SU-DHL-6 (cell line): ENCODE measurements around the gene TMEM263.

Experiments
- H2AFZ ChIP-seq: fragments of 200-600 bp; sonication (generic); 2 replicates; pipeline ENCODE4 v1.6.1; 2014; ENCODE audit warnings: low read depth, mild to moderate bottlenecking, moderate library complexity, mixed read lengths, antibody characterized with exemption, low read length; ENCODE audit not compliant: severe bottlenecking
- H3F3A ChIP-seq: fragments of 200-600 bp; shearing (Covaris generic); 2 replicates; pipeline ENCODE4 v1.6.0; 2016; ENCODE audit warnings: antibody characterized with exemption, mild to moderate bottlenecking; ENCODE audit not compliant: insufficient read depth
- H3K27ac ChIP-seq: fragments of 200-600 bp; sonication (generic); 2 replicates; pipeline ENCODE4 v1.5.1; 2016; ENCODE audit warnings: low read depth, mild to moderate bottlenecking, low read length, moderate library complexity, mixed read lengths
- H3K27me3 ChIP-seq: fragments of 200-600 bp; sonication (generic), shearing (Covaris generic); 2 replicates; pipeline ENCODE4 v1.6.0; 2014; ENCODE audit warnings: mild to moderate bottlenecking, low read length
- H3K36me3 ChIP-seq: fragments of 200-600 bp; sonication (generic); 2 replicates; pipeline ENCODE4 v1.6.1; 2014; ENCODE audit warnings: mild to moderate bottlenecking, low read length, mixed read lengths
- H3K4me2 ChIP-seq: fragments of 300-600, 200-600 bp; shearing (Covaris generic), sonication (generic); 2 replicates; pipeline ENCODE4 v1.6.0; 2014; ENCODE audit warnings: low read length, low read depth, mild to moderate bottlenecking; ENCODE audit not compliant: poor library complexity, severe bottlenecking
- H3K4me3 ChIP-seq: fragments of 200-600 bp; sonication (generic); 2 replicates; pipeline ENCODE4 v1.5.1; 2014; ENCODE audit warnings: antibody characterized with exemption, low read length, mild to moderate bottlenecking, mixed read lengths; ENCODE audit not compliant: insufficient read depth, poor library complexity, severe bottlenecking
- H3K79me2 ChIP-seq: fragments of 200-600 bp; sonication (generic); 2 replicates; pipeline ENCODE4 v1.6.1; 2014; ENCODE audit warnings: mild to moderate bottlenecking, low read length, moderate library complexity; ENCODE audit not compliant: insufficient read depth
- H3K9ac ChIP-seq: fragments of 200-600 bp; sonication (generic); 2 replicates; pipeline ENCODE4 v1.7.0; 2014; ENCODE audit warnings: mild to moderate bottlenecking, low read length
- H3K9me2 ChIP-seq: fragments of 200-600 bp; sonication (generic); replicated peaks from 2 replicates; pipeline ENCODE4 v1.6.1; 2014; ENCODE audit warnings: low read length; ENCODE audit not compliant: insufficient read depth
- H3K9me3 ChIP-seq: fragments of 200-600 bp; sonication (generic); 2 replicates; pipeline ENCODE4 v1.6.1; 2014; ENCODE audit warnings: low read length, mixed read lengths; ENCODE audit not compliant: insufficient read depth
- H4K20me1 ChIP-seq: fragments of 200-600 bp; sonication (generic); 2 replicates; pipeline ENCODE4 v1.6.1; 2014; ENCODE audit warnings: low read depth, mild to moderate bottlenecking, antibody characterized with exemption, low read length, moderate library complexity, mixed read lengths
- EZH2phosphoT487 ChIP-seq: fragments of 200-600 bp; sonication (generic), shearing (Covaris generic); conservative IDR thresholded peaks from 2 replicates; pipeline ENCODE4 v1.6.1; 2018; ENCODE audit warnings: mild to moderate bottlenecking, antibody characterized with exemption, low read length, moderate library complexity, mixed read lengths
- TF ChIP-seq, protein P1 (sequence below): fragments of 200-600 bp; sonication (generic); IDR thresholded peaks from one replicate; pipeline ENCODE4 v1.5.1; 2017; ENCODE audit warnings: antibody characterized with exemption, mild to moderate bottlenecking, low read length, moderate library complexity; ENCODE audit not compliant: insufficient read depth, poor library complexity, severe bottlenecking

The TMEM263 gene

DNA sequence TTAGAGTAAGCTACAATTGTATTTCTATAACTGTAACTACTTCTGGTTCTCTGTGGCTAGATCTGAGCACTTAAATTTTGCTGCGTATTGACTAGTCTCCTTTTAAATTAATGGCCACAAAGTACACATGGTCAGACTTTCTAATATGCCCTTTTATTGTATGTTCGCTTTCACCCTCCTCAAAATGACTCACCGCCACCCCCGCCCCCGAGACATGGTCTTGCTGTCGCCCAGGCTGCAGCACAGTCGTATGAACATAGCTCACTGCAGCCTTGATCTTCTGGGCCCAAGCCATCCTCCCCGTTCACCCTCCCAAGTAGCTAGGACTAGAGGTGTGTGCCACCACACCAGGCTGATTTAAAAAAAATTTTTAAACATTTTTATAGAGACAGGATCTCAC, 19.4 kb downstream of the TMEM263 start:
- no peaks in the 10 kb centered on the region for H3K9me2 ChIP-seq
- H4K20me1 ChIP-seq = no peaks in the 10 kb centered on the region
- H3K27ac ChIP-seq = peak overlapping the region; percentile 58
- no peak overlapping the region for H3K4me3 ChIP-seq
- H3K9me3 ChIP-seq = no peaks in the 10 kb centered on the region
- peaks cover 19% of the 10 kb centered on the region; the same call in 1 of the 2 replicates for H3K36me3 ChIP-seq
- H3F3A ChIP-seq = no peaks in the 10 kb centered on the region
- no peak overlapping the region for H2AFZ ChIP-seq
- no peak for TF ChIP-seq EZH2phosphoT487
- TF ChIP-seq, protein P1, sequence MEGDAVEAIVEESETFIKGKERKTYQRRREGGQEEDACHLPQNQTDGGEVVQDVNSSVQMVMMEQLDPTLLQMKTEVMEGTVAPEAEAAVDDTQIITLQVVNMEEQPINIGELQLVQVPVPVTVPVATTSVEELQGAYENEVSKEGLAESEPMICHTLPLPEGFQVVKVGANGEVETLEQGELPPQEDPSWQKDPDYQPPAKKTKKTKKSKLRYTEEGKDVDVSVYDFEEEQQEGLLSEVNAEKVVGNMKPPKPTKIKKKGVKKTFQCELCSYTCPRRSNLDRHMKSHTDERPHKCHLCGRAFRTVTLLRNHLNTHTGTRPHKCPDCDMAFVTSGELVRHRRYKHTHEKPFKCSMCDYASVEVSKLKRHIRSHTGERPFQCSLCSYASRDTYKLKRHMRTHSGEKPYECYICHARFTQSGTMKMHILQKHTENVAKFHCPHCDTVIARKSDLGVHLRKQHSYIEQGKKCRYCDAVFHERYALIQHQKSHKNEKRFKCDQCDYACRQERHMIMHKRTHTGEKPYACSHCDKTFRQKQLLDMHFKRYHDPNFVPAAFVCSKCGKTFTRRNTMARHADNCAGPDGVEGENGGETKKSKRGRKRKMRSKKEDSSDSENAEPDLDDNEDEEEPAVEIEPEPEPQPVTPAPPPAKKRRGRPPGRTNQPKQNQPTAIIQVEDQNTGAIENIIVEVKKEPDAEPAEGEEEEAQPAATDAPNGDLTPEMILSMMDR = no peak
- peak overlapping the region; percentile 13; the same call in 1 of the 2 replicates for H3K9ac ChIP-seq
- no peaks in the 10 kb centered on the region; the same call in 1 of the 2 replicates for H3K79me2 ChIP-seq
- H3K4me2 ChIP-seq = peak overlapping the region; percentile 46
- H3K27me3 ChIP-seq = no peaks in the 10 kb centered on the region

DNA sequence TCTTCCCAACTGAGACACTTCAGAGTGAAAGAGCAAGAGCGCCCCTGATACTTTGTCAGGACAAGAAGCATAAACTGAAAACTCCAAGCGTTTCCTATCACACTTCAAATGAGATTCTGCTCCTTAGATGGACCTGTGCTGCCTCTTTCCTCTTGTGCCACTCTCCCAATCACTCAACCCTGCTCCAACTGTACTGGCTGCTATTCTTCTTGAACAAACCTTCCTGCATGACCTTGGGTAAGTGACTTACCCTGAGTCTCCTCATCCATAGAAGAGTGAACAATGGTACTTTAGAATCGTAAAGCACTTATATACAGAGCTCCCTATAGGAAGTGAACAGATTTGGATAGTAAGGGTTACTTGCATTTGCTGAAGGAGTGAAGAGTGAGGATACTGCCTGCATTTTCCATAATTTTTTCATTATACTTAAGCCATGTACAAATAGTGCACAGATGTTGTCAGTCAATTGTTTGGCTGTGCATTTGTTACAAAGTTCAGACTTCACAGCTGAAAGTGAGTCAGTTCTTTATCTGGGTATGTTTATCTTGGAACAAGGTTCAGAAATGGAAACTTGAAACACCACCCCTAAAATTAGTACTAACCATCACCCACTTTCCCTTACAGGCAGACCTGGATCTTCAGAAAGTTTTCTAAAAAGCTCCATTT, 20.4 kb downstream of the TMEM263 start:
- no peak overlapping the region for H3K9ac ChIP-seq
- H3K9me2 ChIP-seq = no peaks in the 10 kb centered on the region
- no peaks in the 10 kb centered on the region; the same call in 1 of the 2 replicates for H3K79me2 ChIP-seq
- no peaks in the 10 kb centered on the region for H3K27me3 ChIP-seq
- H3K27ac ChIP-seq = no peak overlapping the region
- no peak overlapping the region for H2AFZ ChIP-seq
- TF ChIP-seq EZH2phosphoT487 = no peak
- TF ChIP-seq, protein P1 = no peak
- no peak overlapping the region for H3K4me2 ChIP-seq
- no peak overlapping the region for H3K4me3 ChIP-seq
- peaks cover 12% of the 10 kb centered on the region; the same call in 1 of the 2 replicates for H3K36me3 ChIP-seq
- H3F3A ChIP-seq = no peaks in the 10 kb centered on the region
- no peaks in the 10 kb centered on the region for H4K20me1 ChIP-seq
- H3K9me3 ChIP-seq = no peaks in the 10 kb centered on the region

DNA sequence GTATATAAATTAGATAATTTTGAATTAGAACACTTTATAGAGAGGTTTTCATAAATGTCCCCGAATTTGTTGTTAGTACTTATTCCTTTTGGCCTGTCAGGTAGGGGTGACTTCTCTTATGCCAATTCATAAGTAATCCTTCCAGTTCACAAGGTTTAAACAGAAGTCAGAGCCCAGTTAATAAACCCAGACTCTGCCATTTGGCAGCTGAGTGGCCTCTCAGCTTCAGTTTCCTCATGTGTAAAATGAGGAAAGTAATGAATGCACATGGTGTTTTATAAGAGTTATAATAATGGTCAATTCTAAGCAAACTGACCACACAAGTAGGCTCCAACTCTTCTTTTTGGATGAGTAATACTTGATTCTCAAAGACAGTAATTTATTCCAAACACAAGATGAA, 21.0 kb downstream of the TMEM263 start:
- Histone ChIP-seq H3K27me3 (no peaks in the 10 kb centered on the region), H3K9me2 (no peaks in the 10 kb centered on the region), H2AFZ (no peak overlapping the region), H3K27ac (no peak overlapping the region), H3K9me3 (no peaks in the 10 kb centered on the region), H3K4me3 (no peak overlapping the region), H3K79me2 (no peaks in the 10 kb centered on the region; the same call in 1 of the 2 replicates), H3K36me3 (peaks cover 11% of the 10 kb centered on the region; the same call in 1 of the 2 replicates), H4K20me1 (no peaks in the 10 kb centered on the region), H3K4me2 (no peak overlapping the region), H3F3A (no peaks in the 10 kb centered on the region), H3K9ac (no peak overlapping the region)
- TF ChIP-seq, protein P1 = no peak
- no peak for TF ChIP-seq EZH2phosphoT487
